ENCODE data around the gene MLN.

DNA sequence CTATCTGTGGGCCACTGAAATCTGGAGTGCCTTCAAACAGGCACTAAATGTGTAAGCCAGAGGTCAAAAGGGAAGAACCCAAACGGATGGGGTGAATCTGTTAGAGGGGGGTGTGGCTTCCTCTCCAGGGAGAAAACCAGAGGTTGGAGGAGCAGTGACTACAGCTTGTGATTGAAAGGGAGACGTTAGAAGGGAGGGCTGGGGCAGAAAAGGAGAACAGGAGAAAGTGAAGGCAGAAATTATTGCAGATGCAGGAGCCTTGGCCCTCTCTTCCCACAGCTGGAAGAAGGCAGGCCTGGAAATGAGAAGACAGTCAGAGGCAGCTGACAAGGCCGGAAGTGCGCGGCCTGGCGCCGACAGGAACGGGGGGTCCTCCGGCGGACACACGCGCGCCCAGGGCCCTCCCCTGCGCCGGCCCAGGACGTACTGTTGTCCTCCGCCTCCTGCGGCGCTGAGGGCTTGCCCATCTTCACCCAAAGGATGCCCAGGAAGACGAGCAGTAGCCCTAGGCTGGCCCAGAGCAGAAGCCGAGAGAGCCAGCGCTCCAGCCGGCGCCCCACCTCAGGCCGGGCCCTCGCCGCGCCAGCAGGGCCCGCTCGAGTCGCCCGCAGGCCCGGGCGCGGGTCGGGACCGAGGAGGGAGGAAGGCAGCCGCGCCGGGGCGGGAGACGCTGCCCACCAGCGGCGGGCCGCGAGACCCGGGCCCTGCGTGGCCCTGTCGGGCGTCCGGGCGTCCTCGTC, 15.7 kb downstream of the MLN start:
- TF ChIP-seq, protein P1, sequence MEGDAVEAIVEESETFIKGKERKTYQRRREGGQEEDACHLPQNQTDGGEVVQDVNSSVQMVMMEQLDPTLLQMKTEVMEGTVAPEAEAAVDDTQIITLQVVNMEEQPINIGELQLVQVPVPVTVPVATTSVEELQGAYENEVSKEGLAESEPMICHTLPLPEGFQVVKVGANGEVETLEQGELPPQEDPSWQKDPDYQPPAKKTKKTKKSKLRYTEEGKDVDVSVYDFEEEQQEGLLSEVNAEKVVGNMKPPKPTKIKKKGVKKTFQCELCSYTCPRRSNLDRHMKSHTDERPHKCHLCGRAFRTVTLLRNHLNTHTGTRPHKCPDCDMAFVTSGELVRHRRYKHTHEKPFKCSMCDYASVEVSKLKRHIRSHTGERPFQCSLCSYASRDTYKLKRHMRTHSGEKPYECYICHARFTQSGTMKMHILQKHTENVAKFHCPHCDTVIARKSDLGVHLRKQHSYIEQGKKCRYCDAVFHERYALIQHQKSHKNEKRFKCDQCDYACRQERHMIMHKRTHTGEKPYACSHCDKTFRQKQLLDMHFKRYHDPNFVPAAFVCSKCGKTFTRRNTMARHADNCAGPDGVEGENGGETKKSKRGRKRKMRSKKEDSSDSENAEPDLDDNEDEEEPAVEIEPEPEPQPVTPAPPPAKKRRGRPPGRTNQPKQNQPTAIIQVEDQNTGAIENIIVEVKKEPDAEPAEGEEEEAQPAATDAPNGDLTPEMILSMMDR (conservative IDR thresholded peaks at IDR 0.05; ENCODE audit: low read depth in 2 of 2), result no peak
- no peak for TF ChIP-seq EZH2 (IDR thresholded peaks at IDR 0.05; ENCODE audit: low read depth, unreplicated experiment)
- no peak for TF ChIP-seq CREB1 (CRISPR knock-in tag; IDR thresholded peaks at IDR 0.05; ENCODE audit: low read depth)
- TF ChIP-seq STAT1 (IDR thresholded peaks at IDR 0.05; ENCODE audit: unreplicated experiment), result no peak
- TF ChIP-seq, protein P2, sequence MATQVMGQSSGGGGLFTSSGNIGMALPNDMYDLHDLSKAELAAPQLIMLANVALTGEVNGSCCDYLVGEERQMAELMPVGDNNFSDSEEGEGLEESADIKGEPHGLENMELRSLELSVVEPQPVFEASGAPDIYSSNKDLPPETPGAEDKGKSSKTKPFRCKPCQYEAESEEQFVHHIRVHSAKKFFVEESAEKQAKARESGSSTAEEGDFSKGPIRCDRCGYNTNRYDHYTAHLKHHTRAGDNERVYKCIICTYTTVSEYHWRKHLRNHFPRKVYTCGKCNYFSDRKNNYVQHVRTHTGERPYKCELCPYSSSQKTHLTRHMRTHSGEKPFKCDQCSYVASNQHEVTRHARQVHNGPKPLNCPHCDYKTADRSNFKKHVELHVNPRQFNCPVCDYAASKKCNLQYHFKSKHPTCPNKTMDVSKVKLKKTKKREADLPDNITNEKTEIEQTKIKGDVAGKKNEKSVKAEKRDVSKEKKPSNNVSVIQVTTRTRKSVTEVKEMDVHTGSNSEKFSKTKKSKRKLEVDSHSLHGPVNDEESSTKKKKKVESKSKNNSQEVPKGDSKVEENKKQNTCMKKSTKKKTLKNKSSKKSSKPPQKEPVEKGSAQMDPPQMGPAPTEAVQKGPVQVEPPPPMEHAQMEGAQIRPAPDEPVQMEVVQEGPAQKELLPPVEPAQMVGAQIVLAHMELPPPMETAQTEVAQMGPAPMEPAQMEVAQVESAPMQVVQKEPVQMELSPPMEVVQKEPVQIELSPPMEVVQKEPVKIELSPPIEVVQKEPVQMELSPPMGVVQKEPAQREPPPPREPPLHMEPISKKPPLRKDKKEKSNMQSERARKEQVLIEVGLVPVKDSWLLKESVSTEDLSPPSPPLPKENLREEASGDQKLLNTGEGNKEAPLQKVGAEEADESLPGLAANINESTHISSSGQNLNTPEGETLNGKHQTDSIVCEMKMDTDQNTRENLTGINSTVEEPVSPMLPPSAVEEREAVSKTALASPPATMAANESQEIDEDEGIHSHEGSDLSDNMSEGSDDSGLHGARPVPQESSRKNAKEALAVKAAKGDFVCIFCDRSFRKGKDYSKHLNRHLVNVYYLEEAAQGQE (IDR thresholded peaks at IDR 0.05; ENCODE audit: unreplicated experiment), result no peak
- no peak for TF ChIP-seq POLR2AphosphoS5 (IDR thresholded peaks at IDR 0.05; ENCODE audit: low read depth)
- TF ChIP-seq NANOG (IDR thresholded peaks at IDR 0.05; ENCODE audit: borderline replicate concordance), result no peak
- no peak for TF ChIP-seq EZH2phosphoT487 (IDR thresholded peaks at IDR 0.05; ENCODE audit: unreplicated experiment)
